Brain microvascular endothelial cell (primary cell): ENCODE results near the gene SF3B5.
"Not testable (repeated sequence)": the region's sequence is repeated elsewhere in the genome, so short reads cannot be mapped to it uniquely, and the experiment has no call there.

ENCODE experiments used
- DNase-seq: peaks from one replicate; pipeline ENCODE4 v3.0.0-alpha.2; 2020
- H3K27ac ChIP-seq: fragments of 250-450 bp; sonication (Bioruptor Pico); 2 replicates; pipeline ENCODE4 v1.5.1; 2020; ENCODE audit warnings: mild to moderate bottlenecking, moderate library complexity
- H3K27me3 ChIP-seq: fragments of 250-450 bp; sonication (Bioruptor Pico); replicated peaks from 2 replicates; pipeline ENCODE4 v1.5.1; 2020; ENCODE audit warnings: mild to moderate bottlenecking
- H3K36me3 ChIP-seq: fragments of 250-450 bp; sonication (Bioruptor Pico); replicated peaks from 2 replicates; pipeline ENCODE4 v1.5.1; 2020; ENCODE audit warnings: mild to moderate bottlenecking
- H3K4me3 ChIP-seq: 2 replicates; pipeline ENCODE4 v1.5.1; 2011; ENCODE audit warnings: low read depth, mild to moderate bottlenecking, control low read depth, low read length, moderate library complexity
- in situ Hi-C: cut with HindIII; loops from 2 replicates; pipeline ENCODE4 v1.10.0; 2017; ENCODE audit warnings: low sequenced_read_pairs, low pct_ligation_motif_present
- TF ChIP-seq, protein P1 (sequence below): IDR thresholded peaks from 2 replicates; pipeline ENCODE4 v1.5.1; 2011; ENCODE audit warnings: low read depth, mild to moderate bottlenecking, moderate library complexity, low read length, control low read depth, inconsistent platforms; ENCODE audit errors: missing control alignments

Gene SF3B5

DNA sequence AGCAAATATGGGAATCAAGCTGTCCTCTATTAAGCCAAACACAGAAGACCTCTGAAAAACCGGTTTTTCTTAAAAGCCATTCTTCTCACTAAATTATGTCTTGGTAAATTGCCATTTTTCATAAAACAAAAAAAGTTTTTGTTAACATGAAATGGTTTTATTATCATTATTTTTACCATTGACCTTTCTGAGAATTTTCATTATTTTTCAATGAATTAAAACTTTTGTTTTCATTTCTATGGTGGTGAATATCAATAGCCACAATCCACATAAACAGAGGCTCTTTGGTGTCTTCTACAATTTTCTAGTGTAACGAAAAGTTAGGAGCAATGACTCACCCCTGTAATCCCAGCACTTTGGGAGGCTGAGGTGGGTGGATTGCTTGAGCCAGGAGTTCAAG is 2.1 kb downstream of the SF3B5 start:
- Histone ChIP-seq H3K36me3 (no peaks in the 10 kb centered on the region), H3K4me3 (no peak overlapping the region), H3K27ac (no peak overlapping the region), H3K27me3 (no peaks in the 10 kb centered on the region)
- TF ChIP-seq, protein P1, sequence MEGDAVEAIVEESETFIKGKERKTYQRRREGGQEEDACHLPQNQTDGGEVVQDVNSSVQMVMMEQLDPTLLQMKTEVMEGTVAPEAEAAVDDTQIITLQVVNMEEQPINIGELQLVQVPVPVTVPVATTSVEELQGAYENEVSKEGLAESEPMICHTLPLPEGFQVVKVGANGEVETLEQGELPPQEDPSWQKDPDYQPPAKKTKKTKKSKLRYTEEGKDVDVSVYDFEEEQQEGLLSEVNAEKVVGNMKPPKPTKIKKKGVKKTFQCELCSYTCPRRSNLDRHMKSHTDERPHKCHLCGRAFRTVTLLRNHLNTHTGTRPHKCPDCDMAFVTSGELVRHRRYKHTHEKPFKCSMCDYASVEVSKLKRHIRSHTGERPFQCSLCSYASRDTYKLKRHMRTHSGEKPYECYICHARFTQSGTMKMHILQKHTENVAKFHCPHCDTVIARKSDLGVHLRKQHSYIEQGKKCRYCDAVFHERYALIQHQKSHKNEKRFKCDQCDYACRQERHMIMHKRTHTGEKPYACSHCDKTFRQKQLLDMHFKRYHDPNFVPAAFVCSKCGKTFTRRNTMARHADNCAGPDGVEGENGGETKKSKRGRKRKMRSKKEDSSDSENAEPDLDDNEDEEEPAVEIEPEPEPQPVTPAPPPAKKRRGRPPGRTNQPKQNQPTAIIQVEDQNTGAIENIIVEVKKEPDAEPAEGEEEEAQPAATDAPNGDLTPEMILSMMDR, result no peak
- in situ Hi-C loops, result no loop called here
- DNase-seq, result no peak

GRCh38 chr6:144090384-144090783 is 5.0 kb downstream of the SF3B5 start:
- H3K4me3 ChIP-seq, result no peak overlapping the region
- TF ChIP-seq, protein P1, result no peak
- no peaks in the 10 kb centered on the region for H3K27me3 ChIP-seq
- DNase-seq, result no peak
- no peaks in the 10 kb centered on the region for H3K36me3 ChIP-seq
- H3K27ac ChIP-seq, result no peak overlapping the region
- in situ Hi-C loops, result no loop called here

GRCh38 chr6:144087789-144088426 is 7.5 kb downstream of the SF3B5 start:
- in situ Hi-C loops, result no loop called here
- H3K27me3 ChIP-seq, result no peaks in the 10 kb centered on the region
- H3K27ac ChIP-seq, result no peak overlapping the region
- TF ChIP-seq, protein P1, result no peak
- DNase-seq, result no peak
- H3K4me3 ChIP-seq, result no peak overlapping the region
- no peaks in the 10 kb centered on the region for H3K36me3 ChIP-seq

DNA sequence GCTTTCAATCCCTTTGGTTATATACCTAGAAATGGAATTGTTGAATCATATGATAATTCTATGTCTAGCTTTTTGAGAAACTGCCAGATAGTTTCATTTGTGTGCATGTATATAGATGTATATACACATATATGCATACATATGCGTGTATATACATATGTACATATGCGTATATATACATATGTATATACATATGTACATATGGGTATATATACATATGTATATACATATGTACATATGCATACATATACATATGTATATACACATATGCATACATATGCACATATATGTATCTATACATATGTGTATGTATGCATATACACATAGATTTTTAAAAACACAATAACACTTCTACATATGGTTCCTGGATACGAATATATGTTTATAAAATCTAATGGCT is 8.4 kb downstream of the SF3B5 start:
- no peak overlapping the region for H3K27ac ChIP-seq
- H3K36me3 ChIP-seq, result no peaks in the 10 kb centered on the region
- no peak for DNase-seq
- TF ChIP-seq, protein P1, result no peak
- H3K4me3 ChIP-seq, result no peak overlapping the region
- H3K27me3 ChIP-seq, result no peaks in the 10 kb centered on the region
- in situ Hi-C loops, result no loop called here

GRCh38 chr6:144083172-144083571 is 12.2 kb downstream of the SF3B5 start:
- TF ChIP-seq, protein P1, result no peak
- in situ Hi-C loops, result no loop called here
- no peaks in the 10 kb centered on the region for H3K27me3 ChIP-seq
- no peak for DNase-seq
- H3K36me3 ChIP-seq, result no peaks in the 10 kb centered on the region
- H3K27ac ChIP-seq, result no peak overlapping the region
- no peak overlapping the region for H3K4me3 ChIP-seq

DNA sequence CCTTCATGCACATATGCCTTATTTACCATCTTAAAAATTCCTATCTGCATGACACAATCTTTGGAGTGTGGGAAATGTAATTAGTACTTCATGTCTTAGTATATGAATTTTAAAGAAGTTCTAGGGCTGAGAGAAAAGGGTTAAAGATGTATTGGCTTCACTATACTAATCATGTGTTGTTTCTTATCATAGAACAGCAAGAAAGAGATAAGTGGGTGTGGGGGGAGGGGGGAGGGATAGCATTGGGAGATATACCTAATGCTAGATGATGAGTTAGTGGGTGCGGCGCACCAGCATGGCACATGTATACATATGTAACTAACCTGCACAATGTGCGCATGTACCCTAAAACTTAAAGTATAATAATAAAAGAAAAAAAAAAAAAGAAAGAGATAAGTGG is 13.0 kb downstream of the SF3B5 start:
- DNase-seq, H3K27ac ChIP-seq, H3K36me3 ChIP-seq, H3K4me3 ChIP-seq, in situ Hi-C loops, H3K27me3 ChIP-seq: not testable (repeated sequence)
